GM21737 (cell line): ENCODE measurements around the gene ALDH1A1.

ENCODE experiments used
- ATAC-seq: cut with Tn5 transposase; IDR thresholded peaks from one replicate; pipeline ENCODE4 v1.9.1; 2021; ENCODE audit warnings: mild to moderate bottlenecking, moderate library complexity; ENCODE audit not compliant: unreplicated experiment

Gene ALDH1A1

DNA sequence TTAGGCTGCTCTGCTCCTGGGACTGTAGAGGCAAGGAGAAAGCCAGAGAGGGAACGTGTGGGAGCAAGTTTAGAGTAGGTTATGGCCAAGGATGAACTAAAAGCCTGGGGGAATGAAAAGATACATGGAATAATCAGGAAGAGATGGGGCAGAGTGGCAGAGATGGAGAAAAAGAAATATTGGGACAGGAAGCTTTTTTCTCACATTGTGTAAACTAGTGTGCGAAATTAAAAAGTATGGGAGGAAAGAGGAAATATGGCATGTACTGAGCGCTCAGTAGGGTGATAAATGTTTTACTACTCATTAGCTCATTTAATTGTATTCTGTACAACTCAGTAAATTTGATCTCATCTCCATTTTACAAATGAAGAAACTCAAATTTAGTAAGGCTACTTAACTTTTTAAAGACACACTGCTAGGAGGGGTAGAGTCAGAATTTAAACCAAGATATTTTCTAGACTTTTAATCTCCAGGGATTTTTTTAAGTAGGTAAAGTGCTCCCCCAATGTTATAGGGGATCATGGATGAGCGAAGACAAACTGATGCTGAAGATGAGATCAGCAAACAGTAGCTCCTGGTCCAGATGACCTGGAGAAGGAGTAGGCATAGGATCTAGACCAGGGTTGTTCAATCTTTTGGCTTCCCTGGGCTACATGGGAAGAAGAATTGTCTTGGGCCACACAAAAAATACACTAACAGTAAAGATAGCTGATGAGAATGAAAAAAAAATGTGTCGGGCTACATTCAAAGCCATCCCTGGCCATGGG lies 30.8 kb downstream of the ALDH1A1 start:
- no peak for ATAC-seq

DNA sequence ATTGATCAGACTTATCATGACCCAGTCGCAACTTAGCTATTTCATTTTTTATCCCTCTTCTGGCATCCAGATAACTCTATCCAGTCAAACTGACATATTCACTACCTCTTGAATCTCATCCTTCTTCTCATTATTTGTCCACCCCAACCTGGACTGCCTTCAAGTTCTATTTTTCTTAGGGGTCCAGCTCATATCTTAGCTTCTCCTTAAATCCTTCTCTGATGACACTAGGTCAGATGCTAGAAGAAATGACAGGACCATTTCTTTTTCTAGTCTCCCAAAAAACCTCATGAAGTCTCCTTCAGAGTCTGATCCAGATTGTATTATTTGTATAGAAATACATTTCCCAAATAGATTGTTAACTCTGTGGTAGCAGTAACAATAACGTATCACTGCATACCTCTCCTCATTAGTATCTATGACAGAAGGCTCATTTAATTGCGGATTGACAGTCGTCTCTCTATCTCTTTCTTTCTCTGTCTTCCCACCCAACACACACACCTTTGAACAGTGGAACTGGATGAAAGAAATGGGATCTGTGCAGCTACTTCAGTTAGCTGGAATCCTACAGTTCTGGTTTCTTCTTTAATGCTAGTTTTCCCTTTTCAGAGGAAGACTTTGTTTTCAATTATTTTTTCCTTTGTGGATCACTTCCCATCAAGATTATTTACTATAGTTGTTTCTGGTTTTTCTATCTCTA lies 33.5 kb downstream of the ALDH1A1 start:
- no peak for ATAC-seq

DNA sequence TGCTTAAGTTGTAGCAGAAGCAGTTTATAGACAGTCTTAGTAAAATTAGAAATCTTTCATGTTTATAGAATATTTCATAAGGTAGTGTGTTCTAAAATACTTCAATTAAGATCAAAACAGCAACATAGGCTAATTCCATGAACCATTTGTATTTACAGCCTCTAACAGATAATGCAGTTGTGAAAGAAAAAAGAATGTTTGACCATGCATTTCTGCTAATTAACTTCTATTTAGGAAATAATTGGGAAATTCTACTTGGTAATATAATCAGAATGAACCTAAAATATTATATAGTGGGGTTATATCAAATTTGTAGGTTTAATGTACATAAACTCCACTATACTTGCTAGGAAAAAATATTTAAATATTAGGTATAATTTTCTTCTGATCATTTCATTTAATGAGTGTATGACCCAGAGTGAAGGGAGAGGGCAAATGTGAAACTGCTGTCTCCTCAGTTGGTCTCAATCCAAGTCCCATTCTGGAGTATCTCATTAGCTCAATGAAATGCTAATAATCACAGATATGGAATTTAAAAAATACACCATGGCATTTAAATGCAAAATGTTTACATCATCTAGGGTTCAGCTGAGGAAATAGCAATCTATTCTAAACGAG lies 34.9 kb downstream of the ALDH1A1 start:
- ATAC-seq, result no peak

GRCh38 chr9:72915659-72916058 lies 37.2 kb downstream of the ALDH1A1 start:
- no peak for ATAC-seq

GRCh38 chr9:72914750-72915149 lies 38.1 kb downstream of the ALDH1A1 start:
- no peak for ATAC-seq

- no peak for ATAC-seq
Measured at GRCh38 chr9:72913382-72914009, 39.4 kb downstream of the ALDH1A1 start.

DNA sequence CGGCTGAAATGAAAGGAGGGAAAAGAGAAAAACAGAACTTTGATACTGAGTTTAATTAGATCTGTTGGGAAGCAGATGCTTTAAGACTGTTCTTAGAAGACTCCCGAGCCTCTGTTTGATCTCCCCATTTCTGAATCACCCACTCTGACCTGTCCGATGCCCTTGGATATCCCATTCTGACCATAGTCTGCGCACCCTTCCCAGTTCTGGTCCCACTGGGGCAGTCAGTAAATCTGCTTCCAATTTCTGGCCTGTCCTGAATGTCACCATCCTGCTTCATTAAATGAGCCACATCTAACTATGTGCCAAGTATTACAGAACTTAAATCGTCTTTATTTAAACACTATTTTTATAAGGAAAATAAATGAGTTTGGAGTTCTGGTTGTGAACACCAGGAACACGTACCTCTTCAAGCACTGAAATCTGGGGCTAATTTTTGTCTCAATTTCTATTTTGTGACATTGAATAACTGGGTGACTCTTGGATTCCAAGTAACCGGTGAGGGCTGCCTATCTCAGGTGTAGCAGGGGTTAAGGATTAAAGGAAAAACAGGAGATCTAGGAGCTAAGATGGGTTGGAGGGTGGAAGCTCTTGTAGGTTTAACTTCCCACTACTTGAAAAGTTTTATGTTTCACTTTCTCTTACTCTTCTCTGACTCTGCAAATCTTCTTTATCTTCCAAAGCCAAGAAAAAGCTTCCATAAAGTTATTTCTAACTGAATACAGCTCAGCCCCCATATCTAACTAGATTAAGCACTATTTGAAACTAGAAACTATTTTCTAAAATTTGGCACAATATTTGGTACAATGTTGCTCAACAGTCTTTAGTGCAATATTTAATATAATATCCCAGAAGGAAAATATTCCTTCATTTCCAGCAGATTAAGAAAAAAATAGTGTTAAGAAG lies 40.1 kb downstream of the ALDH1A1 start:
- ATAC-seq, result no peak

DNA sequence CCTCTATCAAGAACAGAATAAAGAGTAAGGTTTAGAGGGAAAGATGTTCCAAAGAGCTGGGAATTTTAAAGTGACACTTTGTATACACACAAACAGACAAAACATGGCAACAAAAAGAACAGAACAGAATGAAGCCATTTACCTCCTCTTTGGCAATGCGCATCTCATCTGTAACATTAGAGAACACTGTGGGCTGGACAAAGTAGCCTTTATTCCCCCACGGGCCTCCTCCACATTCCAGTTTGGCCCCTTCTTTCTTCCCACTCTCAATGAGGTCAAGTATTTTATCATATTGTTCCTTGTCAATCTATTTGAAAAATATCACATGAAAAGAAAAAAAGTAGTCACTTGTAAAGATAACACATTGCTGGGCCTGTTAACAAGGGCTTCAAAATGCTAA lies 41.0 kb downstream of the ALDH1A1 start:
- no peak for ATAC-seq

GRCh38 chr9:72911247-72911775 lies 41.5 kb downstream of the ALDH1A1 start:
- ATAC-seq, result no peak

DNA sequence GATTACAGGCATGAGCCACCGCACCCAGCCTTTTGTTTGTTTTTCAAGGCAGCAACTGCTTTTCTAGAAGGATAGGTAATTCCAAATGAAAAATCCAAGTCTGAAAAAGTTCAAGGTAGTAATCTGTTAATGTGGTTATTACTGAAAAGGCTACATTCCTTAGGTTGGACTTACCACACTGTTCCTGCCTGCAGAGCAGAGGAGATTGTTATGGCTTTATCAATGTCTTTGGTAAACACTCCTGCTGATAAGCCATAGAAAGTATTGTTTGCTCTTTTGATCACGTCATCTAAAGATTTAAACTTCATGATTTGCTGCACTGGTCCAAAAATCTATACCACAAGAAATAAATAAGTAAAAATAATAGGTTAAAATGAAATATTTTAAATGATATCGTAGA lies 43.4 kb downstream of the ALDH1A1 start:
- no peak for ATAC-seq

DNA sequence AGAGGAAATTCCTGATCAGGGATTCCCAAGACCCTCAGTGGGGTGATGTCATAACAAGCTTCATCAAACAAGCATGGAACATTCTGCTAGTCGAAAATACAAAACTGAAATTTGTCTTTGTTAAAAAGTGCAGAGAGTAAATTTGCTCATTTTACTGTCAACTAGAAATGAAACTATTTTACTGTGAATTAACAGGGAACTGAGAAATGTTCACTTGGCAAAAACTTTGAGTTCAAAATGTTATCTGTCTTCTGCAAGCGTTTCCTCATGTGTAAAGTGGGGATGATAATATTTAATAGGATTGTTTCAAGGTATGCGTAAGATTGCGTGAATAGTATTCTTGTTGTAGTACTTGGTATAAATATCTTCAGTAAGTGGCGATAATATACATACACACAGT lies 45.4 kb downstream of the ALDH1A1 start:
- ATAC-seq, result no peak

GRCh38 chr9:72906810-72907209 lies 46.0 kb downstream of the ALDH1A1 start:
- no peak for ATAC-seq

GRCh38 chr9:72905514-72906480 lies 47.1 kb downstream of the ALDH1A1 start:
- no peak for ATAC-seq

- ATAC-seq, result no peak
Measured at GRCh38 chr9:72904267-72905093, 48.4 kb downstream of the ALDH1A1 start.

- ATAC-seq, result no peak
Measured at GRCh38 chr9:72903103-72903502, 49.8 kb downstream of the ALDH1A1 start.

DNA sequence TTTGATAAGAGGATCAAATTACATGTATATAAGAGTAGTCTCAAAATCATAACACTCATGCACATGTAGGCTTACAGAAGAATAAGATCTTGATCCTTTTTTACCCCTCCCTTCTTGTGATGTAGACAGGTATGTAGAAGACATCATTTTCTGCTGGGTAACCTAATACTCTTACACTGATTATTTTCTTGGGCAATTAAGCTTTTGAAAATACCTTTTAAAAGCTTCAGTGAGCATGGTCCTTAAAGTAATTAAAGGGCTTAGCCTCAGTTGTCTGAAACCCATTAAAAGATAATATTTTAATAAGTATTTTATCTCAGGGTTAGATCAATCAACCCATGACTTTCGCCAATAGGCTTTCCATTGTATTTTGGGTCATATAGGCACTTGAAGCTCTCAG lies 50.6 kb downstream of the ALDH1A1 start:
- ATAC-seq, result no peak

GRCh38 chr9:72899734-72900477 lies 52.9 kb downstream of the ALDH1A1 start:
- no peak for ATAC-seq
